Liver (tissue), 9 donors: ENCODE data around the gene ADAT2. TPM values are rescaled to one million over a fixed set of nuclear protein-coding genes. Genes with fewer than 3 reads are reported as not detected.

Source experiments
- DNase-seq: peaks from one replicate; pipeline ENCODE4 v3.0.0-alpha.2; 2017; ENCODE audit warnings: low spot score
- H3K27ac ChIP-seq, 2 donors: one replicate each; pipeline ENCODE4 v1.7.0; 2013; ENCODE audit warnings: inconsistent platforms in 2 of 2, low read length in 2 of 2, control low read depth in 1 of 2, low read depth in 1 of 2, mild to moderate bottlenecking in 1 of 2
- H3K27me3 ChIP-seq, 4 donors: one replicate each; pipeline versions ENCODE4 v1.6.1 to v1.7.0; 2013; ENCODE audit warnings: low read length in 3 of 4, inconsistent platforms in 1 of 4, mild to moderate bottlenecking in 1 of 4, moderate library complexity in 1 of 4; ENCODE audit not compliant: control insufficient read depth in 4 of 4, insufficient read depth in 4 of 4
- H3K36me3 ChIP-seq, 4 donors: one replicate each; pipeline versions ENCODE4 v1.6.1 to v1.7.0; 2013; ENCODE audit warnings: low read length in 3 of 4, mild to moderate bottlenecking in 3 of 4, low read depth in 1 of 4, moderate library complexity in 1 of 4; ENCODE audit not compliant: control insufficient read depth in 4 of 4, insufficient read depth in 3 of 4
- H3K4me1 ChIP-seq, 4 donors: one replicate each; pipeline versions ENCODE4 v1.6.1 to v1.7.0; 2013; ENCODE audit warnings: low read length in 3 of 4, mild to moderate bottlenecking in 3 of 4, moderate library complexity in 1 of 4; ENCODE audit not compliant: control insufficient read depth in 4 of 4, insufficient read depth in 4 of 4
- H3K4me3 ChIP-seq, 3 donors: one replicate each; pipeline versions ENCODE4 v1.6.1 to v1.7.0; 2013; ENCODE audit warnings: low read length in 3 of 3, control low read depth in 1 of 3, low read depth in 1 of 3, mild to moderate bottlenecking in 1 of 3
- H3K9ac ChIP-seq, 2 donors: one replicate each; pipeline ENCODE4 v1.7.0; 2013; ENCODE audit warnings: low read length in 2 of 2, mild to moderate bottlenecking in 2 of 2, moderate library complexity in 2 of 2, control low read depth in 1 of 2, low read depth in 1 of 2
- H3K9me3 ChIP-seq, 4 donors: one replicate each; pipeline versions ENCODE4 v1.6.1 to v1.7.0; 2013; ENCODE audit warnings: low read length in 3 of 4; ENCODE audit not compliant: control insufficient read depth in 4 of 4
- CTCF ChIP-seq: fragments of 150-350 bp; IDR thresholded peaks from 2 replicates; pipeline ENCODE4 v1.5.1; 2017; ENCODE audit warnings: improper control_type of control experiment, low read depth, low read length; ENCODE audit not compliant: missing input control
- EGR1 ChIP-seq, 2 donors: IDR thresholded peaks; 2 replicates each; pipeline ENCODE4 v1.6.1; 2016 to 2018; ENCODE audit warnings: antibody characterized with exemption in 2 of 2, low read depth in 2 of 2
- FOXA1 ChIP-seq: IDR thresholded peaks from 2 replicates; pipeline ENCODE4 v1.6.1; 2016; ENCODE audit warnings: antibody characterized with exemption
- GABPA ChIP-seq, 2 donors: IDR thresholded peaks in 1 of 2; conservative IDR thresholded peaks in 1 of 2; 2 replicates each; pipeline ENCODE4 v1.6.1; 2016; ENCODE audit warnings: antibody characterized with exemption in 2 of 2, mild to moderate bottlenecking in 1 of 2, moderate library complexity in 1 of 2
- JUND ChIP-seq, 2 donors: IDR thresholded peaks; 2 replicates each; pipeline ENCODE4 v1.6.1; 2016; ENCODE audit warnings: antibody characterized with exemption in 2 of 2
- NR2F2 ChIP-seq: IDR thresholded peaks from 2 replicates; pipeline ENCODE4 v1.6.1; 2016; ENCODE audit warnings: antibody characterized with exemption
- RAD21 ChIP-seq, 2 donors: IDR thresholded peaks; 2 replicates each; pipeline ENCODE4 v1.6.1; 2016; ENCODE audit warnings: antibody characterized with exemption in 2 of 2, mild to moderate bottlenecking in 2 of 2
- RXRA ChIP-seq, 2 donors: IDR thresholded peaks; 2 replicates each; pipeline ENCODE4 v1.6.1; 2017 to 2018; ENCODE audit warnings: antibody characterized with exemption in 2 of 2, mild to moderate bottlenecking in 1 of 2
- SP1 ChIP-seq: IDR thresholded peaks from 2 replicates; pipeline ENCODE4 v1.6.1; 2018; ENCODE audit warnings: antibody characterized with exemption, mild to moderate bottlenecking
- TAF1 ChIP-seq: conservative IDR thresholded peaks from 2 replicates; pipeline ENCODE4 v1.6.1; 2016; ENCODE audit warnings: antibody characterized with exemption, mild to moderate bottlenecking
- YY1 ChIP-seq: IDR thresholded peaks from 2 replicates; pipeline ENCODE4 v1.6.1; 2016; ENCODE audit warnings: antibody characterized with exemption, mild to moderate bottlenecking
- ZBTB33 ChIP-seq: IDR thresholded peaks from 2 replicates; pipeline ENCODE4 v1.6.1; 2016; ENCODE audit warnings: antibody characterized with exemption
- WGBS: extraction: QIAGEN DNeasy Blood & Tissue Kit; methylation state at CpG from one replicate; pipeline ENCODE4 v1.1.7; 2013; 5-methylcytosine and 5-hydroxymethylcytosine counted together
- polyA plus RNA-seq, 2 donors: library from polyadenylated mRNA; stranded (reverse) in 1 of 2; unstranded in 1 of 2; fragments of 200-250 nt in 1 of 2; fragments of >200 nt in 1 of 2; fragmentation: Nextera tagmentation in 1 of 2; extraction: Ambion mirVana in 1 of 2; gene quantifications; one replicate each; pipeline versions ENCODE4 v1.2.1 to v1.2.3, GENCODE V29; 2013 to 2015
- total RNA-seq, 2 donors: library from RNA; depleted of rRNA; stranded (reverse); fragments of >200 nt; gene quantifications; one replicate each; pipeline ENCODE4 v1.2.3, GENCODE V29; 2014
- TF ChIP-seq, protein P1 (sequence below): IDR thresholded peaks from 2 replicates; pipeline ENCODE4 v1.6.1; 2016; ENCODE audit warnings: antibody characterized with exemption
- TF ChIP-seq, protein P2 (sequence below): IDR thresholded peaks from 2 replicates; pipeline ENCODE4 v1.6.1; 2016; ENCODE audit warnings: antibody characterized with exemption
- donor health status: healthy.
- donor health status: healthy.
- donor health status: healthy.
- donor health status: healthy.
- donor health status: healthy.

ADAT2 gene
- total and polyA plus RNA-seq, 4 donors, result 1.4 to 3.7 (median 2.5) TPM

DNA sequence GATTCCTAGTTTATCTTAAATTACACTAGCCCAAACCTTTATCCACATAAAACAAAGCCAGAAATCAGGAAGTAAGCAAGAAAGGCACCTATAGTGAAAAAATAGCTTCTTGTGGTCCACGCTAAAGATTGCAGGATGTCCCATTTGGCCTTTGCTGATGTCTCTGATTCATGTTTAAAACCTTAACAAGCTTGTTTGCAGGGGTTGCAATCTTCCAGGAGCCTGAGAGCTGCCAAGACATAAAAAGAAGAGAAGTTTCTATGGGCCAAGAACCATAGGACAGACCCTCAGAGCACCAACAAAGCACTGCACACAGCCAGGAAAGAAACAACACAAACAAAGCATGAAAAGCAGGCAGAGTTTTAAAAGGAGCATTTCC lies 49.4 kb downstream of the ADAT2 start:
- no peak overlapping the region for H3K9ac ChIP-seq
- WGBS, result 84% methylated on average over 1 of the region's 1 CpG

DNA sequence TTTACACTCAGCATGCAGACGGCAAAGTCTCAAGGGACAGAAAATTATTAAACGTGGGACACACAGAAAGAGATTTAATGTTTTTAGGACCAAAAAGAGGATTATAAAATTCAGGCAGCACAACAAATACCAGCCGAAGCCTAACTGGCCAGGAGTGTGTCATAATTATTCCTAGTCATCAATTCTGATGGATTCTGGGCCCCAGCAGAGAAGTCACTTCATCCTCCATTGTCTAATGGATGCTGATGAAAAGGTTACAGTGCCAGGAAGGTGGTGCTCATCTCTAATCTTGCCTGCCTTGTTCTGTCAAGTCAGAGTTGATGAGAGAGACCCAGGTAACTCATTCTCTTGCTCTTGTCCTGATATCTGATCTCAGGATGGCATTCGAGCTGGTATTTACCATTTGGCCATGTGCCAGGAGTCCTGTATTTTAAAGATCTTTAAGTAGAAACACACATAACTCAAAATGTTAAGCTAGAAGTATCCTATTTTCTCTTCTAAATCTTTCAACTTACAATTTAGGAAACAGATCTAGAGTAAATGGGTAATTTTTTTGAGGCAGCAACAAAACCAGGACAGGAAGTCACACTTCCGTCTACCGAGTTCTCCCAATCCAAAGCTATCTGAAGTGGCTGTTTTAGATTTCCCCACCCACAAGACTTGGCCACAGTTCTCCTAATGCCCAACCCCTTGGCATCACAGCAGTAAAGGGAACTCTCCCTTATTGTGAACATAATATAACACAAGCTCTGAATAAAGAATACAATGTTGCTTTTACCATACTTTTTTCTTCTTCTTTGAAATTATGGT lies 50.0 kb downstream of the ADAT2 start:
- Histone ChIP-seq H3K27ac (no peak overlapping the region), H3K4me3 (no peak overlapping the region), H3K36me3 (no peaks in the 10 kb centered on the region), H3K27me3 (no peaks in the 10 kb centered on the region), H3K4me1 (peaks cover 0 to 10% (median under 1%) of the 10 kb centered on the region in 4 donors), H3K9ac (no peak overlapping the region), H3K9me3 (no peaks in the 10 kb centered on the region)
- no peak for TF ChIP-seq RAD21 (IDR thresholded peaks at IDR 0.05)
- TF ChIP-seq JUND (IDR thresholded peaks at IDR 0.05), result no peak
- no peak for TF ChIP-seq FOXA1
- TF ChIP-seq NR2F2, result no peak
- TF ChIP-seq, protein P1, sequence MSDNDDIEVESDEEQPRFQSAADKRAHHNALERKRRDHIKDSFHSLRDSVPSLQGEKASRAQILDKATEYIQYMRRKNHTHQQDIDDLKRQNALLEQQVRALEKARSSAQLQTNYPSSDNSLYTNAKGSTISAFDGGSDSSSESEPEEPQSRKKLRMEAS, result no peak
- TF ChIP-seq TAF1, result no peak
- TF ChIP-seq GABPA (IDR thresholded peaks at IDR 0.05 in 1 of 2, conservative IDR thresholded peaks at IDR 0.05 in 1 of 2), result no peak
- TF ChIP-seq CTCF, result no peak
- no peak for TF ChIP-seq YY1
- no peak for TF ChIP-seq ZBTB33
- TF ChIP-seq RXRA (IDR thresholded peaks at IDR 0.05), result no peak
- TF ChIP-seq, protein P2, sequence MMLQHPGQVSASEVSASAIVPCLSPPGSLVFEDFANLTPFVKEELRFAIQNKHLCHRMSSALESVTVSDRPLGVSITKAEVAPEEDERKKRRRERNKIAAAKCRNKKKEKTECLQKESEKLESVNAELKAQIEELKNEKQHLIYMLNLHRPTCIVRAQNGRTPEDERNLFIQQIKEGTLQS, result no peak
- no peak for TF ChIP-seq SP1
- TF ChIP-seq EGR1 (IDR thresholded peaks at IDR 0.05; ENCODE audit: low read depth in 2 of 2), result no peak
- WGBS, result 63% methylated on average over 6 of the region's 6 CpGs
- no peak for DNase-seq

More for the DNA sequence above, 49.4 kb downstream of the ADAT2 start:
- DNase-seq, result no peak
- Histone ChIP-seq H3K4me3 (no peak overlapping the region), H3K36me3 (no peaks in the 10 kb centered on the region), H3K9me3 (no peaks in the 10 kb centered on the region), H3K27ac (no peak overlapping the region), H3K4me1 (peaks cover 0 to 10% (median under 1%) of the 10 kb centered on the region in 4 donors), H3K27me3 (no peaks in the 10 kb centered on the region)
- TF ChIP-seq SP1, result no peak
